ENCODE data around the gene CACNA1A. TPM values are rescaled to one million over a fixed set of nuclear protein-coding genes. Genes with fewer than 3 reads are reported as not detected.

The CACNA1A gene
- total and polyA plus RNA-seq, 11 donors, result 0.17 to 1.2 (median 0.67) TPM

GRCh38 chr19:13255041-13255718 is 251.1 kb downstream of the CACNA1A start:
- Histone ChIP-seq H3K27ac (no peak overlapping the region), H3K4me1 (no peaks in the 10 kb centered on the region), H3K4me3 (no peak overlapping the region), H3K27me3 (peaks cover 0 to 16% (median 0%) of the 10 kb centered on the region in 9 donors), H3K9me3 (peaks cover 0 to 4% (median 0%) of the 10 kb centered on the region in 12 donors), H3K36me3 (no peaks in the 10 kb centered on the region)
- no peak for ATAC-seq
- no peak for DNase-seq
- 87 to 88% (median 88%) methylated on average over 21 of the region's 21 CpGs for whole genome bisulfite sequencing, 4 donors
- TF ChIP-seq CTCF (IDR thresholded peaks at IDR 0.05), result no peak
- no peak for TF ChIP-seq POLR2A (IDR thresholded peaks at IDR 0.05)
- intact Hi-C loops (cut with DNase I), result loop anchor here in 2 of 10 donors (5.0 kb wide), 2 partner anchors 58 to 278 kb away; no protein-coding TSS in a partner anchor

- no peaks in the 10 kb centered on the region for H3K36me3 ChIP-seq
- H3K4me1 ChIP-seq, result no peaks in the 10 kb centered on the region
- no peak for TF ChIP-seq POLR2A (IDR thresholded peaks at IDR 0.05)
- no peak for TF ChIP-seq CTCF (IDR thresholded peaks at IDR 0.05)
- no peak overlapping the region for H3K4me3 ChIP-seq
- no peak for DNase-seq
- peaks cover 0 to 16% (median 0%) of the 10 kb centered on the region in 9 donors for H3K27me3 ChIP-seq
- 85 to 87% (median 86%) methylated on average over 11 of the region's 11 CpGs for WGBS, 4 donors
- intact Hi-C loops (cut with DNase I), result no loop called here
- no peak for ATAC-seq
- no peak overlapping the region for H3K27ac ChIP-seq
- H3K9me3 ChIP-seq, result peaks cover 0 to 4% (median 0%) of the 10 kb centered on the region in 12 donors
These were observed 253.5 kb downstream of the CACNA1A start for GRCh38 chr19:13252569-13253335.

GRCh38 chr19:13244920-13245319 is 261.4 kb downstream of the CACNA1A start:
- Histone ChIP-seq H3K27ac (no peak overlapping the region), H3K9me3 (no peaks in the 10 kb centered on the region), H3K36me3 (no peaks in the 10 kb centered on the region), H3K4me1 (no peaks in the 10 kb centered on the region), H3K4me3 (no peak overlapping the region), H3K27me3 (peaks cover 0 to 5% (median 0%) of the 10 kb centered on the region in 9 donors)
- WGBS, 4 donors, result 88 to 98% (median 93%) methylated on average over 9 to 12 of the region's 12 CpGs
- intact Hi-C loops (cut with DNase I), result no loop called here
- no peak for DNase-seq
- TF ChIP-seq POLR2A (IDR thresholded peaks at IDR 0.05), result no peak
- no peak for TF ChIP-seq CTCF (IDR thresholded peaks at IDR 0.05)
- no peak for ATAC-seq

All from heart left ventricle (tissue), 16 donors.